ENCODE data around the gene ARHGAP35.
"Not testable (repeated sequence)": the region's sequence is repeated elsewhere in the genome, so short reads cannot be mapped to it uniquely, and the experiment has no call there.

ARHGAP35 gene

DNA sequence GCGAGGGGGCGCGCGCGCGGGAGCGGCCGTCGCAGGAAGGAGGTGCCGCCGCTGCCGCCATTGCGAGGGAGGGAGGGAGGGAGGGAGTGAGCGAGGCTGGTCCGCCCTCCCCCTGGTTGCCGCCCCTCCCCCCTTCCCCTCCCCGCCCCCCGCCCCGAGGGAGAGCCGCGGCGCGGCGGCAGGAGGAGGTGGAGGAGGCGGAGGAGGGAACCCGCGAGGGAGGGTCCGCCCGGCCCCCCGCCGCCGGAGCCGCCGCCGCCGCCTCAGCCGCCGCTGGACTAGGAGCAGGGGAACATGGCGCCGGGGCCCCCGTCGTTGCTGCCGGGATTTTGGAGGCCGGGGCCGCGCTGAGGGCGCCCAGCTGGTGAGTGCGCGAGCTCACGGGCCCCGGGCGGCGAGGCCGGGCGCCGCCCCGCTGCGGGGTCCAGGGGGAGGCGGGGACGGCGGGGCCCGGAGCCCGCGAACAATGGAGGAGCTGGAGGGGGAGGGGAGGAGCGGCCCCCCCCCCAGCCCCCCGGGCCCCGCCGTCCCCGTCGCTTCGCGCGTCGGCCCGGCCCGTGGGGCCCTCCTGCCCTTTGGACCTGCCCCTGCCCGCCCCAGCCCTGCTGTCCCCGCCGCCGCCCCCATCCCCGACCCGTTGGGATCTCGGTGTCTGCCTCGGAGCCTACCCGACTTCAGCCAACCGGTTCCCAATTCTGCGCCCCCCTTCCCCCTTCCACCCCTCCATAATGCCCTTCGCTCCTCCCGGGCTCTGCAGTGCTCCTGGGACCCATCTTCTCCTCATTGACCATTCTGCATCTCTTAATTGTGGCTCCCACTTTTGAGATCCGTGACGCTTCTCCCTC, at the start of gene ARHGAP35:
ARHGAP35 (plus strand) TSS at position 152 of the 845 bp plus-strand sequence. CDS start 57,679 bp downstream, outside the sequence.
- no peak for DNase-seq (ENCODE audit: low read depth in 2 of 2)

DNA sequence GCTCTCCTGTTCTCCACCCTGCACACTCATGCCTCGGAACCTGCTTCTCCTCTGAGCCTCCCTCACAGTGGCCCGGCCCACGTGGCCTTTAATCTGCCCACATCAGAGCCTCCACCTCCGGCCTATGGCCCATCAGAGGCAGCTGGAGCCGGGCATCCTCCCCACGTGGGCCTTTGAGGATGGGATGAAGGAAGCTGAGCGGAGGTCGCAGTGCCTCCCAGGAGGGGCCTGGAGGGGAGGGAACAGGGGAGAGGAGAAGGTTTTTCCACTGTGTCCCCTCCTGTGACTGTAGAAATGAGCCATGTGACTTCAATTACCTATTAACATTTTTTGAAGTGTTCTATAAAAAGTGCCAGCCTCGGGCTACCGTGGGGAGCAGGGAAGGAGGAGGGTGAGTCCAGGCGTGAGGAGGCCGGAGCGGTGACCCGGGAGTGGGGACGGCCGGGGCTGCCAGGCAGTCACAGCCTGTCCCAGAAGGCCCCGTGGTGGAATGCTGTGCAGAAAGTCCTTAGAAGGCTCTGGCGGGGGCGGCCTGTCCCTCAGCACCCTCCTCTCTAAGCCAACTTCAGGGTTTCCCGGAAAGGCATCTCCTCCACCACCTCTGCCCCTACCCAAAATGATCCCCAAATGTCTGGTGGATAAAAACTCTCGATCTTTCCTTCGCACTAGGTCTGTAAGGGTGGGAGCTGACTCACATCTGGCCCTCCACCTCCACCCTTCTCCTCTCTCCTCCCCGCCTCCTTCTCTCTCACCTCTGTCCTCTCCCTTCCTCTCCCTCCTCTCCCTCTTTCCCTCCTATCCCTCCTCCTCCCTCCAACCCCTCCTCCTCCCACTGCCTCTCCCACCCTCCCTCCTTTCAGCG, 47.6 kb upstream of the ARHGAP35 start:
- no peak for DNase-seq (ENCODE audit: low read depth in 2 of 2)

- no peak for DNase-seq (ENCODE audit: low read depth in 2 of 2)
Measured at GRCh38 chr19:46813839-46814358, 46.9 kb upstream of the ARHGAP35 start.

- no peak for DNase-seq (ENCODE audit: low read depth in 2 of 2)
Measured at GRCh38 chr19:46815833-46816627, 44.8 kb upstream of the ARHGAP35 start.

GRCh38 chr19:46818812-46819211, 42.0 kb upstream of the ARHGAP35 start:
- DNase-seq (ENCODE audit: low read depth in 2 of 2) = no peak

GRCh38 chr19:46821512-46822409, 39.0 kb upstream of the ARHGAP35 start:
- DNase-seq (ENCODE audit: low read depth in 2 of 2) = peak; percentile 20 to 37

DNA sequence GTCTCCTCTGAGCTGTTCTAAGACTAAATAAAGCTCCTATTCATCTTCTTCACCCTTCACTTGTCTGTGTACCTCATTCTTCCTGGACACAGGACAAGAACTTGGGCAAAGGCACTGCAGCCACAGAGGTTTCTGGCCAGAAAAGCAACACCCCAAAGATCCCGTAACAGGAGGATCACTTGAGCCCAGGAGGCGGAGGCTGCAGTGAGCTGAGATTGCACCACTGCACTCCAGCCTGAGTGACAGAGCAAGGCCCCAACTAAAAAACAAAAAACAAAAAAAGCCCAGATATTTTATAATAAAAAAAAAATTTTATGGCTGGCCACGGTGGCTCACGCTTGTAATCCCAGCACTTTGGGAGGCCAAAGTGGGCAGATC, 38.4 kb upstream of the ARHGAP35 start:
- not testable (repeated sequence) for DNase-seq (ENCODE audit: low read depth in 2 of 2)

GRCh38 chr19:46823049-46823448, 37.7 kb upstream of the ARHGAP35 start:
- no peak for DNase-seq (ENCODE audit: low read depth in 2 of 2)

GRCh38 chr19:46824890-46825730, 35.7 kb upstream of the ARHGAP35 start:
- no peak for DNase-seq (ENCODE audit: low read depth in 2 of 2)

GRCh38 chr19:46825731-46826055, 35.1 kb upstream of the ARHGAP35 start:
- DNase-seq (ENCODE audit: low read depth in 2 of 2) = no peak

GRCh38 chr19:46828484-46828883, 32.3 kb upstream of the ARHGAP35 start:
- peak; percentile 39 to 55 for DNase-seq (ENCODE audit: low read depth in 2 of 2)

- DNase-seq (ENCODE audit: low read depth in 2 of 2) = no peak
Measured at GRCh38 chr19:46830864-46831263, 29.9 kb upstream of the ARHGAP35 start.

DNA sequence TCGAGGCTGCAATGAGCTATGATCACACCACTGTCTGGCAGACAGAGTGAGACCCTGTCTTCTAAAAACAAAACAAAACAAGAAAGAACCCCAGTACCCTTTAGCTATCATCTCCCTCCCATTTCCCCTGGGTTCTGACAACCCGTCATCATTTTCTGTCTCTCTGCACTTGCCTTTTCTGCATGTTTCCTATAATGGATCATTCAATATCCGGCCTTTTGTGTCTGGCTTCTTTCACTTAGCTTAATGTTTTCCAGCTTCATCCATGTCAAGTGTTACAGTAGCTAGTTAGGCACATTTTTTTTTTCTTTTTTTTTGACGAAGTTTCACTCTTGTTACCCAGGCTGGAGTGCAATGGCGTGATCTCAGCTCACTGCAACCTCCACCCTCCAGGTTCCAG, 26.7 kb upstream of the ARHGAP35 start:
- no peak for DNase-seq (ENCODE audit: low read depth in 2 of 2)

GRCh38 chr19:46834984-46835383, 25.8 kb upstream of the ARHGAP35 start:
- DNase-seq (ENCODE audit: low read depth in 2 of 2) = no peak

DNA sequence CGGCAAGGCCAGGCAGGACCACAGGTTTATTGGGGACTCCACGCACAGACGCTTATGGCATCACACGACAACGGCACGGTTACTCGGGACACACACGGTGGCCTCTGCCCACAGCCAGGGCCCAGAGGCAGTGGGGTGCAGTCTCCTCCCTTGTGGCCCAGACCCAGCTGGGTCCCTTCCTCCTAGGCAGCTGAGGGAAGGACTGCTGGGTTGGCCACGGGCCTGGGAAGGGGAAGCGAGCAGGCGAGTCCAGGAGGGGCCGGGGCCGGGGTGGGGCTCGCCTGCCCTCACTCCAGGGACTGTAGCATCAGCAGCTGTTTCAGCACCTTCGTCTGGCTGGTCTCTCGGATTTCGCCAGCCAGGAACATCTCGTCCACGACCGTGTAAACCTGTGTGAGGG, 22.6 kb upstream of the ARHGAP35 start:
- no peak for DNase-seq (ENCODE audit: low read depth in 2 of 2)

DNA sequence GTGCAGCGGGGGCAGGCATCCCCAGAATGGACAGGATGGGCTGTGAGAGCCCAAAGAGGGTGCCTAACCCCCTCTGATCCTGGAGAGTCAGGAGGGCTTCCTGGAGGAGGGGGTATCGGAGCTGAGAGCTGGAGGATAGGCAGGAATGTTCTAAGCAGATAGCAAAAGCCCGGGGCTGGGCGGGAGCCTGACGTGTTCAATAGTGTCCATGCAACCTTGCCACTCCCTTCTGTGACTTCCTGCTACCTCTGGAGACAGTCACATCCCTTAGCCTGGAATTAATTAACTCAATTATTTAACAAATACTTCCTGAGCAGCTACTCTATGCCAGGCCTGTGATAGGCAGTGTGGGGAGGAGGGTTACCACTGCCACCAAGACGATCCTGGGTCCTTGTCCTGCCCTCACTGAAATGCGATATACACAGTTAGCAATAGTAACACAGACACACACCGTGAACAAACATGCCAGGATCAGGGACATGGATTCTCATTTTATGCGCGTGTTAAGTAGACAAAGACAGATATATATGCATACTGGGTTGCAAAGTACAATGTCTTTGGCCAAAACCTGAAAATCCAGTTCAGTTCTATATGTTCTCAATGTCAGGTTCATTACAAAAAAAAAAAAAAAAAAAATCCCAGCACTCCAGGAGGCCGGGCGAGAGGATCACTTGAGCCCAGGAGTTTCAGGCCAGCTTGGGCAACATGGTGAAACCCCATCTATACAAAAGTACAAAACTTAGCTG, 20.9 kb upstream of the ARHGAP35 start:
- DNase-seq (ENCODE audit: low read depth in 2 of 2) = no peak

DNA sequence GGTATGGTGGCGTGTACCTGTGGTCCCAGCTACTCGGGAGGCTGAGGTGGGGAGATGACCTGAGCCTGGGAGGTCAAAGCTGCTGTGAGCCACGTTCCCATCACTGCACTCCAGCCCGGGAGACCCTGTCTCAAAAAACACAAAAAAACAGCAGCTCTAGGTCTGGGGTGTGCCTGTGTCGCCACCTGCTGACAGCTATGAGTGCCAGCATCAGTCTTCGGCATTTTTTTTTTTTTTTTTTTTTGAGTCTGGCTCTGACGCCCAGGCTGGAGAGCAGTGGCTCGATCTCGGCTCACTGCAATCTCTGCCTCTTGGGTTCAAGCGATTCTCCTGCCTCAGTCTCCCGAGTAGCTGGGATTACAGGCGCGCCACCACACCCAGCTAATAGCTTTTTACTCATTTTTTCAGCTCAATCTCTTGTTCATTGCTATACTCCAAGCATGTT, 20.3 kb upstream of the ARHGAP35 start:
- DNase-seq (ENCODE audit: low read depth in 2 of 2) = peak; percentile 18 to 22

DNA sequence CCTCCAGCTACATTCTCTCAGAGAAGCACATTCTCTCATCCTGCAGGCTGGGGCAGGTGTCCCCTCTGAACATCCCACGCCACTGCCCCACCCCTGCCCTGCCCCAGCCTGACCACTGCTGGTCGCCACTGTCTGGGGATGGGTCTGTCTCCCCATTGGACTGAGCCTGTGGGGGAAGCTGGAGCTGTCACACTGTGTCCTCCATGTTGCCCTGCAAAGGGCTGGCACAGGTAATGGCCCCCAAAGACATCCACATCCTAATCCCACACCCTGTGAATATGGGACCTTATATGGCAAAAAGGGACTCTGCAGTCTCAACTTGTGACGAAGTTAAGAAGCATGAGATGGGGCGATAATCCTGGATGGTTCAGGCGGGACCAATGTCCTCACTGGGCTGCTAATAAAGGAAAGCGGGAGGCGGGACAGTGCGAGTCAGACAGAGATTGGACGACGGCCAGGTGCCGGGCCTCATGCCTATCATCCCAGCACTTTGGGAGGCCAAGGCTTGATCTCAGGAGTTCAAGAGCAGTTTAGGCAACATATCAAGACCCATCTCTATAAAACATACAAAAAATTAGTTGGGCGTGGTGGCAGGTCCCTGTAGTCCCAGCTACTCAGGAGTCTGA, 19.2 kb upstream of the ARHGAP35 start:
- no peak for DNase-seq (ENCODE audit: low read depth in 2 of 2)

GRCh38 chr19:46842791-46843190, 18.0 kb upstream of the ARHGAP35 start:
- no peak for DNase-seq (ENCODE audit: low read depth in 2 of 2)
